Mesendoderm (in vitro differentiated cells): Measurements from ENCODE around the gene CFAP20DC.

Experiments used
- DNase-seq: peaks from one replicate; pipeline ENCODE4 v3.0.0; 2013
- H2AK5ac ChIP-seq: 2 replicates; pipeline ENCODE4 v1.6.1; 2013; ENCODE audit warnings: low read length, inconsistent platforms
- H2BK120ac ChIP-seq: 2 replicates; pipeline ENCODE4 v1.6.1; 2013; ENCODE audit warnings: low read depth, mild to moderate bottlenecking, low read length, moderate library complexity, mixed read lengths
- H2BK15ac ChIP-seq: replicated peaks from 2 replicates; pipeline ENCODE4 v1.6.1; 2013; ENCODE audit warnings: low read depth, mild to moderate bottlenecking, moderate library complexity
- H2BK5ac ChIP-seq: 2 replicates; pipeline ENCODE4 v1.6.1; 2013; ENCODE audit warnings: low read length, inconsistent platforms
- H3K18ac ChIP-seq: 2 replicates; pipeline ENCODE4 v1.6.1; 2013; ENCODE audit warnings: mild to moderate bottlenecking, low read length, mixed read lengths
- H3K23ac ChIP-seq: one replicate; pipeline ENCODE4 v1.6.1; 2013; ENCODE audit warnings: low read length
- H3K27ac ChIP-seq: 2 replicates; pipeline ENCODE4 v1.5.1; 2013; ENCODE audit warnings: low read depth, mild to moderate bottlenecking, inconsistent platforms, low read length, moderate library complexity
- H3K27me3 ChIP-seq: 2 replicates; pipeline ENCODE4 v1.6.1; 2013; ENCODE audit warnings: low read length, control low read depth, mild to moderate bottlenecking, inconsistent platforms; ENCODE audit not compliant: insufficient read depth, poor library complexity
- H3K36me3 ChIP-seq: 2 replicates; pipeline ENCODE4 v1.6.1; 2013; ENCODE audit warnings: low read length, inconsistent platforms; ENCODE audit not compliant: control insufficient read depth, insufficient read depth
- H3K4ac ChIP-seq: one replicate; pipeline ENCODE4 v1.6.1; 2013; ENCODE audit warnings: low read depth, mild to moderate bottlenecking, low read length, moderate library complexity
- H3K4me1 ChIP-seq: 2 replicates; pipeline ENCODE4 v1.6.1; 2013; ENCODE audit warnings: low read depth, low read length, inconsistent platforms; ENCODE audit not compliant: control insufficient read depth
- H3K4me2 ChIP-seq: 2 replicates; pipeline ENCODE4 v1.6.1; 2013; ENCODE audit warnings: low read length
- H3K4me3 ChIP-seq: 2 replicates; pipeline ENCODE4 v1.5.1; 2013; ENCODE audit warnings: mild to moderate bottlenecking, low read length
- H3K56ac ChIP-seq: one replicate; pipeline ENCODE4 v1.6.1; 2013; ENCODE audit warnings: low read length
- H3K79me1 ChIP-seq: 2 replicates; pipeline ENCODE4 v1.6.1; 2013; ENCODE audit warnings: low read length, inconsistent platforms
- H3K79me2 ChIP-seq: 2 replicates; pipeline ENCODE4 v1.6.1; 2013; ENCODE audit warnings: mild to moderate bottlenecking, low read length; ENCODE audit not compliant: control insufficient read depth, insufficient read depth
- H3K9ac ChIP-seq: 2 replicates; pipeline ENCODE4 v1.6.1; 2013; ENCODE audit warnings: low read length, inconsistent platforms
- H4K5ac ChIP-seq: one replicate; pipeline ENCODE4 v1.6.1; 2013; ENCODE audit warnings: low read length
- H4K8ac ChIP-seq: one replicate; pipeline ENCODE4 v1.6.1; 2013; ENCODE audit warnings: low read depth, mild to moderate bottlenecking, control low read depth, low read length, moderate library complexity
- WGBS: extraction: QIAGEN DNeasy Blood & Tissue Kit; methylation state at CpG from one replicate; pipeline ENCODE4 v1.1.7; 2013; ENCODE audit warnings: low lambda C conversion rate, missing lambda C conversion rate; ENCODE audit not compliant: insufficient coverage; ENCODE audit errors: extremely low coverage; 5-methylcytosine and 5-hydroxymethylcytosine counted together

The CFAP20DC gene

GRCh38 chr3:58784888-58785287, 264.9 kb downstream of the CFAP20DC start:
- Histone ChIP-seq H4K8ac (no peak overlapping the region), H2BK120ac (no peak overlapping the region), H3K23ac (no peak overlapping the region), H3K56ac (no peak overlapping the region), H3K36me3 (no peaks in the 10 kb centered on the region), H3K4me3 (no peak overlapping the region), H3K27ac (no peak overlapping the region), H3K9ac (no peak overlapping the region), H3K18ac (no peak overlapping the region), H3K27me3 (no peaks in the 10 kb centered on the region), H2BK5ac (no peak overlapping the region), H4K5ac (no peak overlapping the region), H3K79me1 (no peaks in the 10 kb centered on the region), H3K4me2 (no peak overlapping the region), H2BK15ac (no peak overlapping the region), H3K79me2 (no peaks in the 10 kb centered on the region), H3K4ac (no peak overlapping the region), H2AK5ac (no peak overlapping the region), H3K4me1 (no peaks in the 10 kb centered on the region)
- WGBS = no CpG with 5 or more reads among the region's 6 CpGs
- no peak for DNase-seq

DNA sequence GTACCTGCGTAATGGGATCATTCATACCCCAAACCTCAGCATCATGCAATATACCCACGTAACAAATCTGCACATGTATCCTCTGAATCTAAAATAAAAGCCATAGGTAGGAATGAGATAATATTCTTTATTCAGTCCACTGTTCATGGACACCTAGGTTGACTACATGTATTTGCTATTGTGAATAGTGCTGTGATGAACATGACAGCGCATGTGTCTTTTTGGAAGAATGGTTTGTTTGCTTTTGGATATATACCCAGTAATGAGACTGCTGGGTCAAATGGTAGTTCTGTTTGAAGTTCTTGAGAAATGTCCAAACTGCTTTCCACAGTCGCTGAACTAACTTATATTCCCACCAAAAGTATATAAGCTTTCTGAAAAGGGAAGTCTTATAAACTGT, 265.4 kb downstream of the CFAP20DC start:
- Histone ChIP-seq H3K56ac (no peak overlapping the region), H3K18ac (no peak overlapping the region), H4K8ac (no peak overlapping the region), H3K27ac (no peak overlapping the region), H3K27me3 (no peaks in the 10 kb centered on the region), H2BK15ac (no peak overlapping the region), H3K23ac (no peak overlapping the region), H2AK5ac (no peak overlapping the region), H3K4me2 (no peak overlapping the region), H3K79me1 (no peaks in the 10 kb centered on the region), H3K4ac (no peak overlapping the region), H3K79me2 (no peaks in the 10 kb centered on the region), H3K36me3 (no peaks in the 10 kb centered on the region), H3K4me1 (no peaks in the 10 kb centered on the region), H4K5ac (no peak overlapping the region), H2BK120ac (no peak overlapping the region), H3K4me3 (no peak overlapping the region), H3K9ac (no peak overlapping the region), H2BK5ac (no peak overlapping the region)
- WGBS = no CpG with 5 or more reads among the region's 4 CpGs
- no peak for DNase-seq

GRCh38 chr3:58783845-58784244, 266.0 kb downstream of the CFAP20DC start:
- no peak overlapping the region for H4K8ac ChIP-seq
- no peak overlapping the region for H4K5ac ChIP-seq
- H3K9ac ChIP-seq = no peak overlapping the region
- no peak overlapping the region for H2BK5ac ChIP-seq
- no peaks in the 10 kb centered on the region for H3K4me1 ChIP-seq
- no peaks in the 10 kb centered on the region for H3K27me3 ChIP-seq
- no peak overlapping the region for H3K4me3 ChIP-seq
- H3K79me1 ChIP-seq = no peaks in the 10 kb centered on the region
- no peak overlapping the region for H3K56ac ChIP-seq
- no peak overlapping the region for H3K18ac ChIP-seq
- no CpG with 5 or more reads among the region's 2 CpGs for WGBS
- H3K36me3 ChIP-seq = no peaks in the 10 kb centered on the region
- H3K4ac ChIP-seq = no peak overlapping the region
- H3K27ac ChIP-seq = no peak overlapping the region
- H2BK15ac ChIP-seq = no peak overlapping the region
- no peak overlapping the region for H2BK120ac ChIP-seq
- no peaks in the 10 kb centered on the region for H3K79me2 ChIP-seq
- no peak for DNase-seq
- no peak overlapping the region for H2AK5ac ChIP-seq
- no peak overlapping the region for H3K23ac ChIP-seq
- H3K4me2 ChIP-seq = no peak overlapping the region

- Histone ChIP-seq H3K36me3 (no peaks in the 10 kb centered on the region), H2BK5ac (no peak overlapping the region), H3K18ac (no peak overlapping the region), H3K27ac (no peak overlapping the region), H3K9ac (no peak overlapping the region), H3K4me1 (no peaks in the 10 kb centered on the region), H4K8ac (no peak overlapping the region), H4K5ac (no peak overlapping the region), H3K23ac (no peak overlapping the region), H3K4me3 (no peak overlapping the region), H2AK5ac (no peak overlapping the region), H3K27me3 (no peaks in the 10 kb centered on the region), H3K79me2 (no peaks in the 10 kb centered on the region), H3K4ac (no peak overlapping the region), H3K79me1 (no peaks in the 10 kb centered on the region), H2BK15ac (no peak overlapping the region), H3K56ac (no peak overlapping the region), H2BK120ac (no peak overlapping the region), H3K4me2 (no peak overlapping the region)
- DNase-seq = peak; percentile 28
Measured at GRCh38 chr3:58779934-58780333, 269.9 kb downstream of the CFAP20DC start.

- H3K79me1 ChIP-seq = no peaks in the 10 kb centered on the region
- peak; percentile 61 for DNase-seq
- H3K56ac ChIP-seq = no peak overlapping the region
- H3K4me3 ChIP-seq = no peak overlapping the region
- no peak overlapping the region for H3K23ac ChIP-seq
- H3K18ac ChIP-seq = no peak overlapping the region
- no peak overlapping the region for H3K27ac ChIP-seq
- H3K4me2 ChIP-seq = no peak overlapping the region
- no peak overlapping the region for H2BK15ac ChIP-seq
- no peaks in the 10 kb centered on the region for H3K36me3 ChIP-seq
- H2BK5ac ChIP-seq = no peak overlapping the region
- no peak overlapping the region for H4K5ac ChIP-seq
- H3K79me2 ChIP-seq = no peaks in the 10 kb centered on the region
- H3K9ac ChIP-seq = no peak overlapping the region
- no peaks in the 10 kb centered on the region for H3K4me1 ChIP-seq
- no peak overlapping the region for H2BK120ac ChIP-seq
- H4K8ac ChIP-seq = no peak overlapping the region
- H2AK5ac ChIP-seq = no peak overlapping the region
- no CpG with 5 or more reads among the region's 2 CpGs for WGBS
- no peak overlapping the region for H3K4ac ChIP-seq
- no peaks in the 10 kb centered on the region for H3K27me3 ChIP-seq
Measured at GRCh38 chr3:58776231-58776630, 273.6 kb downstream of the CFAP20DC start.

GRCh38 chr3:58772462-58772861, 277.4 kb downstream of the CFAP20DC start:
- Histone ChIP-seq H3K27me3 (peaks cover 2% of the 10 kb centered on the region), H2BK15ac (no peak overlapping the region), H3K18ac (no peak overlapping the region), H3K4me2 (no peak overlapping the region), H3K4me3 (no peak overlapping the region), H3K79me1 (no peaks in the 10 kb centered on the region), H3K56ac (no peak overlapping the region), H3K4ac (no peak overlapping the region), H3K36me3 (no peaks in the 10 kb centered on the region), H3K79me2 (no peaks in the 10 kb centered on the region), H2AK5ac (no peak overlapping the region), H2BK120ac (no peak overlapping the region), H3K4me1 (no peaks in the 10 kb centered on the region), H3K23ac (no peak overlapping the region), H4K8ac (no peak overlapping the region), H2BK5ac (no peak overlapping the region), H3K27ac (no peak overlapping the region), H3K9ac (no peak overlapping the region), H4K5ac (no peak overlapping the region)
- DNase-seq = no peak
